Measurements from ENCODE around the gene NRTN. TPM values are rescaled to one million over a fixed set of nuclear protein-coding genes. Genes with fewer than 3 reads are reported as not detected.
A peak's percentile ranks its signal among the peaks of the same experiment; 100 is the strongest.

Gene NRTN
- total RNA-seq, 3 donors from 2014 or later: 0.48 to 1.8 (median 1.6) TPM

GRCh38 chr19:5801796-5802619 is 2.9 kb upstream of the NRTN start:
- Histone ChIP-seq H3K9me3 (no peaks in the 10 kb centered on the region), H3K27ac (no peak overlapping the region), H3K4me3 (no peak overlapping the region), H3K27me3 (peaks cover 4 to 9% of the 10 kb centered on the region in 2 donors), H3K36me3 (no peaks in the 10 kb centered on the region), H3K4me1 (no peaks in the 10 kb centered on the region)
- intact Hi-C loops (cut with DNase I; ENCODE audit: low total_unique reads): loop anchor here (10.0 kb wide), 1 partner anchor 103 kb away; the partner anchor contains the start of genes NDUFA11 and VMAC
- TF ChIP-seq POLR2A (IDR thresholded peaks at IDR 0.05) (no peak), CTCF (IDR thresholded peaks at IDR 0.05) (no peak), POLR2AphosphoS5 (IDR thresholded peaks at IDR 0.05) (no peak)
- DNase-seq (ENCODE audit: low spot score in 2 of 2): no peak

GRCh38 chr19:5803441-5803751 is 1.5 kb upstream of the NRTN start:
- Histone ChIP-seq H3K9me3 (no peaks in the 10 kb centered on the region), H3K36me3 (no peaks in the 10 kb centered on the region), H3K27ac (no peak overlapping the region), H3K4me1 (no peaks in the 10 kb centered on the region), H3K4me3 (peak overlapping the region; percentile 11 to 65 (median 54)), H3K27me3 (peaks cover 4 to 9% of the 10 kb centered on the region in 2 donors)
- TF ChIP-seq POLR2AphosphoS5 (IDR thresholded peaks at IDR 0.05): no peak
- TF ChIP-seq POLR2A (IDR thresholded peaks at IDR 0.05): no peak
- no peak for TF ChIP-seq CTCF (IDR thresholded peaks at IDR 0.05)
- intact Hi-C loops (cut with DNase I; ENCODE audit: low total_unique reads): loop anchor here (10.0 kb wide), 1 partner anchor 101 kb away; the partner anchor contains the start of genes NDUFA11 and VMAC
- no peak for DNase-seq (ENCODE audit: low spot score in 2 of 2)

- TF ChIP-seq CTCF (IDR thresholded peaks at IDR 0.05) (peak; percentile 54 to 87 (median 78)), POLR2A (IDR thresholded peaks at IDR 0.05) (no peak), POLR2AphosphoS5 (IDR thresholded peaks at IDR 0.05) (no peak)
- H3K4me1 ChIP-seq: no peaks in the 10 kb centered on the region
- intact Hi-C loops (cut with DNase I; ENCODE audit: low total_unique reads): loop anchor here (10.0 kb wide), 1 partner anchor 101 kb away; the partner anchor contains the start of genes NDUFA11 and VMAC
- H3K9me3 ChIP-seq: no peaks in the 10 kb centered on the region
- H3K27ac ChIP-seq: peak overlapping the region in 1 of 2 donors; percentile 33
- H3K27me3 ChIP-seq: peaks cover 4 to 9% of the 10 kb centered on the region in 2 donors
- peak overlapping the region; percentile 11 to 65 (median 54) for H3K4me3 ChIP-seq
- H3K36me3 ChIP-seq: no peaks in the 10 kb centered on the region
- DNase-seq (ENCODE audit: low spot score in 2 of 2): peak; percentile 83 to 85
Observed at GRCh38 chr19:5803752-5804515, 933 bp upstream of the NRTN start.

GRCh38 chr19:5805462-5806132 is 730 bp downstream of the NRTN start:
- peak; percentile 45 to 79 (median 52) for TF ChIP-seq CTCF (IDR thresholded peaks at IDR 0.05)
- no peak for TF ChIP-seq POLR2AphosphoS5 (IDR thresholded peaks at IDR 0.05)
- Histone ChIP-seq H3K9me3 (no peaks in the 10 kb centered on the region), H3K27ac (peak overlapping the region; percentile 52 to 62), H3K36me3 (no peaks in the 10 kb centered on the region), H3K27me3 (peaks cover 4 to 9% of the 10 kb centered on the region in 2 donors), H3K4me1 (no peaks in the 10 kb centered on the region), H3K4me3 (peak overlapping the region; percentile 2 to 65 (median 54))
- peak; percentile 55 to 73 for DNase-seq (ENCODE audit: low spot score in 2 of 2)
- intact Hi-C loops (cut with DNase I; ENCODE audit: low total_unique reads): loop anchor here (10.0 kb wide), 1 partner anchor 99 kb away; the partner anchor contains the start of genes NDUFA11 and VMAC

Measured in breast epithelium (tissue), 4 donors.